Measurements from ENCODE around the gene AURKB. TPM values are rescaled to one million over a fixed set of nuclear protein-coding genes. Genes with fewer than 3 reads are reported as not detected.

AURKB gene
- total RNA-seq, 4 donors from 2014 or later: 2.2 to 8.6 (median 5.6) TPM

DNA sequence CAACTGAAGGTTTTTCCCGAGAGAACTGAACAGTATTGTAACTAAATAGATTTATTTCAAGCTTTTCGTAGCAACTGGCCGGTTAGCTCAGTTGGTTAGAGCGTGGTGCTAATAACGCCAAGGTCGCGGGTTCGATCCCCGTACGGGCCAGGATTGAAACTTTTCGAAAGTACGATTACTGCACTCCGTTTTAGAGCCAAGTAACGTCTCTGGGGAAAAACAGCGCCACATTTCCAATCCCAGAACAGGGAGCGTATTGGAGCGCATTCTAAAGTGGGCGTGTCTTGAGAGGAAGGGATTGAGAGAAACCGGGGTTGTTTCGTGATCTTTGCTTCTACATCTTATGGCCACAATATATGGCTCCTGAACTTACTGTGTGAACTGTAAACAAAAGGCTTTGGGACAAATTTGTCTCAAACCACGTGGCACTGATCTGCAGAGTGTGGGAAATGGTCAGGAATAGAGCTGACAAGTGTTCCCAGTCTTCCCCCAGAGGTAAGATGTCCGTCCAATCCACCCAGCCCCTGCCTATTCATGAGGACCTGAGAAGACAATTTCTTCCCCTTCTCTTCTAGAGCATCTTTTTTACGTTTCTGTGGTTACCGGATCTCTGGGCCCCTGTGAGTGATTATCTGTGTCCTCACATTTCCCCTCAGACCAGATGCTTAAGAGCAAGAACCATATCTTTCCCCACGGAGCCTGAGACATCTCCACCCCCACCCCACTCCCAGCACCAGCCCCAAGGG, 22.7 kb downstream of the AURKB start:
- peak; percentile 94 for DNase-seq
- intact Hi-C loops (cut with DNase I; ENCODE audit: low total_unique reads): loop anchor here (2.0 to 10.0 kb wide), 2 partner anchors 35 to 63 kb away; partner anchors contain the start of gene HES7
- 0 to 1% methylated on average over 6 to 25 of the region's 25 CpGs for WGBS, 2 donors (ENCODE audit: low coverage in 1 of 2)
- in situ Hi-C loops (cut with MboI; ENCODE audit: low pct_ligation_motif_present in 1 of 4, low pct_unique_long_range_greater_than_20kb in 1 of 4, low sequenced_read_pairs in 3 of 4): no loop called here
- TF ChIP-seq, protein P1, sequence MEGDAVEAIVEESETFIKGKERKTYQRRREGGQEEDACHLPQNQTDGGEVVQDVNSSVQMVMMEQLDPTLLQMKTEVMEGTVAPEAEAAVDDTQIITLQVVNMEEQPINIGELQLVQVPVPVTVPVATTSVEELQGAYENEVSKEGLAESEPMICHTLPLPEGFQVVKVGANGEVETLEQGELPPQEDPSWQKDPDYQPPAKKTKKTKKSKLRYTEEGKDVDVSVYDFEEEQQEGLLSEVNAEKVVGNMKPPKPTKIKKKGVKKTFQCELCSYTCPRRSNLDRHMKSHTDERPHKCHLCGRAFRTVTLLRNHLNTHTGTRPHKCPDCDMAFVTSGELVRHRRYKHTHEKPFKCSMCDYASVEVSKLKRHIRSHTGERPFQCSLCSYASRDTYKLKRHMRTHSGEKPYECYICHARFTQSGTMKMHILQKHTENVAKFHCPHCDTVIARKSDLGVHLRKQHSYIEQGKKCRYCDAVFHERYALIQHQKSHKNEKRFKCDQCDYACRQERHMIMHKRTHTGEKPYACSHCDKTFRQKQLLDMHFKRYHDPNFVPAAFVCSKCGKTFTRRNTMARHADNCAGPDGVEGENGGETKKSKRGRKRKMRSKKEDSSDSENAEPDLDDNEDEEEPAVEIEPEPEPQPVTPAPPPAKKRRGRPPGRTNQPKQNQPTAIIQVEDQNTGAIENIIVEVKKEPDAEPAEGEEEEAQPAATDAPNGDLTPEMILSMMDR (IDR thresholded peaks at IDR 0.05): no peak
- TF ChIP-seq EP300 (IDR thresholded peaks at IDR 0.05; ENCODE audit: low read depth): no peak
- TF ChIP-seq POLR2A (IDR thresholded peaks at IDR 0.05): peak; percentile 60
- peak in 2 of 3 donors; percentile 51 to 71 for TF ChIP-seq POLR2AphosphoS5 (IDR thresholded peaks at IDR 0.05)
- peak overlapping the region; percentile 95 to 96 (median 96) for H3K27ac ChIP-seq
- no peaks in the 10 kb centered on the region for H3K9me3 ChIP-seq
- peak overlapping the region in 3 of 4 donors; percentile 60 to 75 (median 61) for H3K4me3 ChIP-seq
- no peaks in the 10 kb centered on the region for H3K27me3 ChIP-seq
- peaks cover 24 to 39% (median 32%) of the 10 kb centered on the region in 4 donors for H3K4me1 ChIP-seq
- no peaks in the 10 kb centered on the region for H3K36me3 ChIP-seq

DNA sequence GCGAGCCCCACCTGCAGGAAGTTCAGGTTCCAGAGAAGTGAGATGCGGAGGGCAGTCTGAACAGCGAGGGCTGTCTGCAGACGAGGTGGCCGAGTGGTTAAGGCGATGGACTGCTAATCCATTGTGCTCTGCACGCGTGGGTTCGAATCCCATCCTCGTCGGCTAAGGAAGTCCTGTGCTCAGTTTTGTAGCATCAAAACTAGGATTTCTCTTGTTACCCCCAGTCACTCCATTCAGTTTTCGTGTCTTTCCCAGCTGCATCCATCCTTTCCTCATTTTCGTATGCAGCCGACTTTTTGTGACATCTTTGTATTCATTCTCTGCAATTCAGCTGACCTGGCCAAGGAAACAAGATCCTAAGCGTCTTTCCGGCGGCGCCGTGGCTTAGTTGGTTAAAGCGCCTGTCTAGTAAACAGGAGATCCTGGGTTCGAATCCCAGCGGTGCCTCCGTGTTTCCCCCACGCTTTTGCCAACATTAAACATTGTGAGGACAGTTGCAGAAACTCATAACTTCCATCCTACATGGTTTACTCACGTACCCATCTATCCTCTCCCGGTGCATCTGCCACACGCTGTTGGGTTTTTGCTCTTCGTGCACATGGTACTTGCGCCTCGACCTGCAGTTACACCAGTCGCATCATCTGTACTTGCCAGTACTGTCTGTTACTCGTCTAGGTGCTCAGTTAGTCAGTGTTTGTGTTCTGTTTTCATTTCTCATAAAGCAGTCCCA, 23.4 kb downstream of the AURKB start:
- Histone ChIP-seq H3K27ac (peak overlapping the region; percentile 95 to 96 (median 96)), H3K36me3 (no peaks in the 10 kb centered on the region), H3K4me1 (peaks cover 23 to 33% (median 30%) of the 10 kb centered on the region in 4 donors), H3K9me3 (no peaks in the 10 kb centered on the region), H3K27me3 (no peaks in the 10 kb centered on the region), H3K4me3 (peak overlapping the region in 3 of 4 donors; percentile 60 to 75 (median 61))
- in situ Hi-C loops (cut with MboI; ENCODE audit: low pct_ligation_motif_present in 1 of 4, low pct_unique_long_range_greater_than_20kb in 1 of 4, low sequenced_read_pairs in 3 of 4): no loop called here
- intact Hi-C loops (cut with DNase I; ENCODE audit: low total_unique reads): loop anchor here (2.0 to 10.0 kb wide), 2 partner anchors 36 to 62 kb away; partner anchors contain the start of gene HES7
- peak; percentile 96 for DNase-seq
- WGBS, 2 donors (ENCODE audit: low coverage in 1 of 2): 0% methylated on average over 5 to 32 of the region's 32 CpGs
- TF ChIP-seq POLR2A (IDR thresholded peaks at IDR 0.05): no peak
- TF ChIP-seq, protein P1 (IDR thresholded peaks at IDR 0.05): peak in 4 of 5 experiments; percentile 22 to 46 (median 32)
- peak in 2 of 3 donors; percentile 6 to 44 for TF ChIP-seq POLR2AphosphoS5 (IDR thresholded peaks at IDR 0.05)
- no peak for TF ChIP-seq EP300 (IDR thresholded peaks at IDR 0.05; ENCODE audit: low read depth)

DNA sequence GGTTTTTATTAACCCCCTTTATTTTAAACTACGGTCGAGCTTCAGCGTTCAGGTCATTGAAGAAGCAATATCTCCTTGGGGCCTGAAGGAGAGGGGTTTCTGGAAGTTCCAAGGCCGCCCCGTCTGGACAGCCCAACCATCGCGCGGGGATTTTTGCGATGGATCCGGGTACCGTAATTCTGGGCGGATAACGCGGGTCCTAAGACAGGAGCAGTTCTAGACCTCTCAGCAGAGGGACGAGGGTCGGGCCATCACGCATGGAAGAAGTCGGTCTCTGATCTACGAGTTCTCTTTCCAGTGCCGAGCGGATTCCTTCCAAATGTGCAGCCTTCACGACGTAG, 24.0 kb downstream of the AURKB start:
- Histone ChIP-seq H3K4me3 (peak overlapping the region; percentile 45 to 75 (median 60)), H3K27me3 (no peaks in the 10 kb centered on the region), H3K4me1 (peaks cover 20 to 28% (median 25%) of the 10 kb centered on the region in 4 donors), H3K27ac (peak overlapping the region; percentile 95 to 96 (median 96)), H3K9me3 (no peaks in the 10 kb centered on the region), H3K36me3 (no peaks in the 10 kb centered on the region)
- in situ Hi-C loops (cut with MboI; ENCODE audit: low pct_ligation_motif_present in 1 of 4, low pct_unique_long_range_greater_than_20kb in 1 of 4, low sequenced_read_pairs in 3 of 4): no loop called here
- DNase-seq: no peak
- 0% methylated on average over 1 to 23 of the region's 23 CpGs for WGBS, 2 donors (ENCODE audit: low coverage in 1 of 2)
- intact Hi-C loops (cut with DNase I; ENCODE audit: low total_unique reads): loop anchor here (2.0 to 10.0 kb wide), 2 partner anchors 36 to 62 kb away; partner anchors contain the start of gene HES7
- no peak for TF ChIP-seq EP300 (IDR thresholded peaks at IDR 0.05; ENCODE audit: low read depth)
- TF ChIP-seq, protein P1 (IDR thresholded peaks at IDR 0.05): peak in 1 of 5 experiments; percentile 14
